DMS153 treated with DMSO at 0.1 percent for 48 hours (cell line): ENCODE results near the gene CHL1.

Experiments
- DNase-seq: peaks from one replicate; lab custom pipeline; 2025; ENCODE audit not compliant: unreplicated experiment; lab: John Stamatoyannopoulos, UW

Gene CHL1

DNA sequence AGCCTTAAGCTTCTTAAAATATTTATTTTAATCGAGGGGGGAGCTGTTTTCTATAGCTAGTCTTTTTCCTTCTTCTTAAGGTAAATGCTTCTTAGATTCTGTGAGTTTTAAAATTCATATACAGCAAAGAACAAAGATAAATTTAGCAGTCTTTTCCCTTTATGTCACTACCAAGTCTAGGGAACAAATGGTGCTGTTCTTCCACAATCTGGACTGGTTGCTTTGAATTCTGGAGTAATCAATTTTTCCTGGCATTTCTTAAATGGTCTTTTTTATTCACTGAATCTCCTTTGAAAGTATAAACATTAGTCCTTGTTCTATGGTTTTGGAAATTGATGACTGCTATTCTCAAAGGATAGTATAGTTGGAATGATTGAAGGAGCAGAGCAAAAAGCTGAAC, 82.8 kb downstream of the CHL1 start:
- DNase-seq, result no peak

DNA sequence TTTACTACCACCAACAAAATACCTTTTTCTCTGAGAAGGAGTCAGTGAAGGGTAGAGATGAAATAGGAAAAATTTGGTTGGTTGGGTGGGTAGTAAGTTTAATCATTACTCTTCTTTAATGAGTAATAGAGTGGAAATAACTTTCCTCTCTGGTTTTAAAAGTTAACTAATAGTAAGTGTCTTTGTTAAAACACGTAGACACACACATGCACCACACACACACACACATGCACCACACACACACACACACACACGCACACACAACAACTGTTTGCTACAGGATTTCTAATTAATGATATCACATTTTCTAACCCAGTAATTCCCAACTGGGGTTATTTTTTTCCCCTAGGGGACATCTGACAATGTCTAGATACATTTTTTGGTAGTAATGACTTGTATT, 84.1 kb downstream of the CHL1 start:
- no peak for DNase-seq

DNA sequence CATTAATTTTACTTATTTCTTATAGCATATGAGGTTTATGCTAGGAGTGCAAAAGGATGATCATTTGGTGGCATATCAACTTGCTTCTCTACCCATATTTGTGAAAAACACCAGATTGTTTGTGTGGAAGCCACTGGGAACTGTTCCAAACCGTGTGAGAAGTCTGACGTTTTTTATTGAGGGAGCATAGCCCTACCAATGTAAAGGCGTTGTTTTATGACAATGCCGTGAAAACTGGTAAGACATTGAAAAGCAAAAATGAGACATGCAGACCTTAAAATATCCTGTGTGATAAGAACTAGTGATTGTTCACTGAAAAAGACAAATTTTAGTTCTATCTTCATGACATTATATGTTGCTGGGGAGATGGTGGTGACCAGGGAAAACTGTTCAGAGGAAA, 87.8 kb downstream of the CHL1 start:
- no peak for DNase-seq

DNA sequence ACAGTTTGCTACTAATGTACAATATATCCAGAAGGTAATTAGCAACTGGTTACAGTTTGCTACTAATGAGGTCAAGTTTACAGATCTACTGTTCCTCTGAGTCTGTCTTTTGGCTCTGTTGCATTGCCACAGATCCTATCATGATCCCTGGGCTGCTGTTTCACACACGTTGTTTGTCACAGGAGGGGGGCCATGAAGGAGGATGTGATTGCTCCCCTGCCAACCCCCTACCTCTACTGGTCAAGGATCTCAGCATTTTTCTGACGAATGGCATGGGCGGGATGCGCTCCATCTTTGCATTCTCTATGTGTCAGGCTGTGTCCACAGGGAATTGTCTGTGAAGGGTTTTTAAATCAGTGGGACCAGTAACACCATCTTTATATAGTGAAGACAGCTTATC, 91.9 kb downstream of the CHL1 start:
- no peak for DNase-seq

DNA sequence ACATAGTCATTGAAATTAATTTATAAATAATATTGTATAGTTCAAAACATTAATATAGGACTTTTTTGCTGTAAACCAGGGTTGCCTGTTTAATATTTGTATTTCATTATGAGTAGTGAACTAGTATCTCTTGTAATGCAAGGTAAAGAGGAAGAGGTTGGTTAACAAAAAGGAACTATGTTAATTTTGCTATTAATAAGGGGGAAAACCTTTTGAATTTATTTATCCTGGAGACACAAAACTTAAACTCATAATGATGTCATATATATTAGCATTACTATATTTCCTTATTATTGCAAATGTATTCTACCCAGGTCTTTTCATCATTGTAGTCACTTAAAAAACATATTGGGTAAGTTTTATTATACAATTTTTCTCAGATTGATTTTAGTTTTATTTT, 94.5 kb downstream of the CHL1 start:
- DNase-seq, result no peak

DNA sequence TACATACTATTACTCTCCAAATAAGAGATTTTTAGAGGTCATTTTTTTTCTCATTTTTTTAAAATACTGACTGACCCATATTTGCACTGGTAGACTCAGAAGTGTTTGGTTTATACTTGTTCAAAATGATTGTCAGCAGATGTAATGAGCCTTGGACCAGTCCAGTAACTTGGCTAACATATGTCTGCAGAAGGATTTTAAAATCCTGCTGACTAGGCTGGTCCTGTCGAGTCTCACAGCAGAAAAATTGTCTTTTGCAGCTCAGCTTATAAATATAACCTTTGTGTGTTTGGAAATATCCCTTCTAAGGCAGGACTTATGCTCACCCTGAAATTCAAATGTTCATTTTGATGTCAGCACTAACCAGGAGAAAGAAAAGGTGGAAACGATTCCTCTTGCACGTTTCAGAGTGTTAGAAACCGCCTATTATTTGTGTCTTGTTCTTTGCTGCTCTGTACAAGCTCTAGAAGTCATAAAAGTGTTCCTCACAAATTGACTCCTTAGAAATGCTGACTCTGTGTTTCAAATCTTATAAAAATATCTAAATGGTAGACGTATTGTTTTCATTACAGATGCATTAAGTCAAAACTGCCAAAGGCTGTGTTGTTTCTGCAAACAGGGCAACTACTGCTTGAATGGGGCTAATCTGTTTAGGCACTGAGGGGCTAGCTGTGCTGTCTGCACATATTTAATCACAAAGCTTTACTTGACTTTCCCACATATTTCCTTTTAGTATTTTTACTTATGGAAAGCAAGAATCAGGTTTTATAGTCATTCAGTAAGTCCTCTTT, 95.3 kb downstream of the CHL1 start:
- no peak for DNase-seq

DNA sequence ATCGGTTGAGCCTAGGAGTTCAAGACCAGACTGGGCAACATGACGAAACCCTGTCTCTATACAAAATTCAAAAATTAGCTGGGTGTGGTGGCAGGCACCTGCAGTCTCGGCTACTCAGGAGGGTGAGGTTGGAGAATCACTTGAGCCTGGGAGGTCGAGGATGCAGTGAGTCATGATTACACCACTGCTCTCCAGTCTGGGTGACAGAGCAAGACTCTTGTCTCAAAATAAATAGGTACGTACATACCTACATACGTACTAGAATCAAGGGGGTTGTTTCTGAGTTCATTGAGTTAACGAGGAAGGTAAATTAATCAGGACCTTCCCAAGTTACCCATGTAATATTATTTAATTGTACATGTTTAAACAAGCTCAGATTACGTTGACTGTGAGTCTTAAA, 97.5 kb downstream of the CHL1 start:
- DNase-seq, result no peak

DNA sequence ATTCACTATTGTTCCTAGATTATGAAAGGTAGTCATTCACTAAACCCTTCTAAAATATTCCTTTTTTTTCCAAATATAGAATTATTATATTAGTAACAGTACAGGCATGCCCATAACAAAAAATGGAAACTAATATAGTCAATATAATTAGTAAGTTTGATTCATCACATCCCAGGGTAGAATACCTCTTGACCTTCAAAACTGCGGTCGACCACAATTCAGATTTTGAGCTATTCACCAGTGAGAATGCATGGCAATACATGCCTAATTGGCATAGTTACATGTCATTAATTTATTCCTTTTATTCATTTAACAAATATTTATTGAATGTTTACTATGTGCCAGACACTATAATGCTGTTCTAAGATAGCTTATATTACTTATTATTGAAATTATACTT, 98.0 kb downstream of the CHL1 start:
- DNase-seq, result no peak

DNA sequence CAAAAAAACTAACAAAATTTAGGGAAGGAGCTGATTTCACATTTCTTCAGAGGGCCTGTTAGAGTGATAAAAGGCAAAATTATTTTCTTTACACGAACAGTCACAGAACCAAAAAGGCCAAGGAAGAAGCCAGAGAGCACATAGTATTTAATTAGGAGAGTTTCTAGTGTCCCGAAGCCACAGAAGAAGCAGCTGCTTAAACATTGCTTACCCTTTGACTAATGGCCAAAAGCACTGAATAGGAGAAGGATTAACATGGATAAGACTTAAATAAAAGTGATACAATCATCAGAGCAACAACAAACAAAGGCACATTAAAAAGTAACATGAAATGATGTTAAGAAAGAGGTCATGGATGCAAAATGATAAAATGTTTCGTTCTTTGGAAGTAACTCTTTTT, 98.6 kb downstream of the CHL1 start:
- no peak for DNase-seq

DNA sequence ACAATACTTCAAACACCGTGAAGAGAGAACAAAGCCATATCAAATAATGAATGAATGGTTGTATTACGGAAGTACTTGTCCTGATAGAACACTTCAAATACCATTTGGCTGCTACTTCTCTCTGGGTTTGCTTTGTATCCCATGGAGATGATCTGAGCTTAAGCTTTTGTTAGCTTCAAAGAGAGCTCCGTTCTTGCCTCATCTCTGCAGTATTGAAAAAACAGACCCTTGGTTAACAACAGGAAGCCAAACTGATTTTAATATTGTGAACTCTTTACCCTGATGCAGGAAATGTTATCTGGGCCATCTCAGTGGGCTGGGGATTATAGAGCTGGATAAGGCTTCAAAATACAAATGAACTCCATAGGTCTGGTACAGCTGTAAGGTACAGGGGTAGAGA, 101.0 kb downstream of the CHL1 start:
- DNase-seq, result peak; percentile 63

DNA sequence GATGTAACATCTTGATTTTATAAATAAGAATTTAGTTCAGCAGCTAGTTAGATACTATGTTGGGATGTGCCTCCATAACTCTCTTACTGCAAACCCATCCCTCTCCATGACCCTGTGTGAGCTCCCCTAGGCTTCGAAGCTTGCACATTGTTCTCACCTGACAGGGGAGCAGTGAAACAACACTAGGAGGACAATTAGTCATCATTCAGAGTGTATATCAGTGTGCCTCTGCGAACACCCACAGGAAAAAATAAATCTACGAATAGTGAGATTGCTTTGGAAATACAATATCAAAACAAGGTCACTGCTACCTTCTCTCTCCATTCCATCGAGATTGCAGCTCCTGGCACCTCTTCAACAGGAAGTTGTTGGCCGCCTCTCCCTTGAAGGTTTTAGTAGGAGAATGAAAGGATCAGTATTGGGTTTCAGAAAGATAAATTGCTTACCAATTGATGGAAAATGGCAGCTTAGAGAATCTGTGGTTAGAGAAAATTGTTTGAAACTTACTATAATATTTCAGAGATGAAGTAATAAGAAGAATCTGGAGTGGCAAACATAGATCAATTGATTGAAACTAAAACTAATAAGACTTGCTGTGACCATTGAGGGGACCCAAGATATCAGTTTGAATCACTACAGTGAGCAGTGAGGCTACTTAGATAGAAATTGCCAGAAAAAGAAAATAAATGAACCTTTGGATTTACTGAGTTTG, 103.2 kb downstream of the CHL1 start:
- DNase-seq, result peak; percentile 19

DNA sequence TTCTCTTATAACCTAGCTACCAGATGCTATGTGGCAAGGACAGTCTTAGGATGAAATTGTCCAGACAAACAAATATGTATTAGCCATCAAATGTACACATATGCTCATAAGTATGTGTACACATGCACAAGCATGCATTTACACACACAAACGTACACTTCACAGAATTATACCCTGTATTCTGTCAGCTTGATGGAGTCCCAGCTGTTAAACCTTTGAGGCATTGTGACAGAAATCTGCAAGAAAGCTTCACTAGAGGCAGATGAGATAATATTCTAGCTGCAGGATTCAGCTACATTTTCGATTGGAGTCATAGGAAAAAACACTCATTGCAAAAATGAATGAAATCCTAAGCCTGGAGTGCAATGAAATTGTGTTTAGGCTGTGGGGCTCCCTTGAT, 110.6 kb downstream of the CHL1 start:
- no peak for DNase-seq

DNA sequence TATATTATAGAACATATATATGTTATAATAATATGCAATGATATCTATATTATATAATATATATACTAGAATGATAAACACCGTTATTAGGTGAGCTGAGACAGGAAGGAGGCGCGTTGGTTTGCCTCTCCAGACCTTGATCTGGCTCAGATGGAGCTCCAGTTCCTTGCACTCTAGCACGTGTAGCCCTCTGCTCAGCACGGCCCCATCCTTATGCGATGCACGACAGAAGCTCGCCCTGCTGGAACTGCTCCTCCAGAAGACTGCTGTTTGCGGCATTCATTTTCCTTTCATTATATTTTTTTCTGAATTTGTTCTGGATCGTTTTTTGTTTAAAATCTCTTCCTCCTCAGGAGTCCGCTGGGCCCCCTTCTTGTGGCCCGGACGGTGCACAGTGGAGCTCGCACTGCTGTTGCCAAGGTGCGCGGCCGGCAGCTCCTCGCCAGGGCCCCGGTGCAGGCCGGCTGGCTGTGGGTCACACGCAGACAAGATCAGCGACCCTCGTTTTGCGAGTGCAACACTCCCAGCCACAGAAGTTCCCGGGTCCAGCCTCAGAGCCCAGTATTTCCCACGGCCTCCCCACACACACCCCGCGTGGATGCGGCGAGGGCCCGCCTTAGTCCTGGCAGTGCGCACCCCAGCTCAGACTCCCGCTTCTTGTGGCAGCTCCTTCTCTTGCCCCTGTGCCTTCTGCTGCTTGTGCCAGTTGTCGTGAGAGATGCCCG, 112.2 kb downstream of the CHL1 start:
- no peak for DNase-seq

DNA sequence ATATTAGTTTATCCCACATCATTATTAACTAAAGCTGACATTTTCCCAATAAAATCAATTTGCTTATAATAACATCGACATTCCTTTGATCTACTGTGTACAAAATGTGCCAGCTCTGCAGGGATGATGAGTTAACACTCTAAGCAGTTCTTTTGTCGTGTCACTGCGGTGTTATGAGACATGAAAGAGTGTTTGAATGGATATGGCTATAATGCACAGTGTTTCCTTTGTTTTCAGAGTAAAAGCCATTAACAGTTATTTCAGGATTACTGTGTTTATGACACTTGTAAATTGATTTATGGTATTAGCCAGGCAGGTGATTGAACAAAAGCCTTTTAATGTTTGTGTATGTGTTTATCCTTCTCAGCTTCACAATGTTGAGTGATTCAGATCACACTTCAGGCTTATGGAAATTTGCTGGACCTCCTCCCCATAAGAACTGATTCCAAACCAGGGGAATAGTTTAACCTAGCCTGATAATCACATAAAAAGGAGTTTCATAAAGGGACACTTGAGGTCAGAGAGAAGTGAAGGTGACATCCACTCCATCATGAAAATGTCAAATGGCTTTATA, 115.7 kb downstream of the CHL1 start:
- peak; percentile 8 for DNase-seq

DNA sequence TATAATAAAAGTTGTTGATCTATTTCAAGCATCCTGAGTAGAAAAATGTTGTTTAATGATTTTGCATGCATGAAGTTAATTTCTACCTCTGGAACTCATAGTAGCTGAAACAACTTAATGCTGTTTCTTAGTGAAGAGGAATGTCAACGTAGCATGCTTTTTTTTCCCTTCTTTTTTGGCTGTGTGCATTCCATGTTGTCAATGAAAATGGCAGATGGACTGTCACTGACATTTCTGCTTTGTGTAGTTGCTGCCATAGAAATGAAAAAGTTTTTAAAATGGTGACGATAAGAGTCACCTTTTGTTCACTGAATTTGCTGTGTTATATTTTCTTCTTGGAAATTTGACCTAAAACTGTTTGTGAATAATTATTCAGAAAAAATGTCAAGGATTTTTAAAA, 116.3 kb downstream of the CHL1 start:
- no peak for DNase-seq

DNA sequence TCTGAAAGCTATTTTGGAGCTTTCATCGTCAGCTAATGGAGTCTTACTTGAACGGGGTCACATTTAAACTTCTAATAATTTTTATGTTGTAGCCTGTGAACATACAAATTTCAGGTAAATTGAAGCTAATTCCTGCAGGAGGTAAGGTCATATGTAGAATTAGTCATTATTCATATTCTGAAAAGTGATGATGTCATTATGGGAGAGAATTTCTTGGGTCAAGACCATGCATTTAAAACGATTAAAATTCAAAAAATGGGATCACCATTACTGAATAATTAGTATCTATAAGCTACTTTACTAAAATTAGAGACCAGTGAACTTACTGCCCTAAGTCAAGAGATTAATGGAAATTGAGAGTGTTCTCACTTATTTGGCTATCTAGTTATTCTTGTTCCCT, 120.4 kb downstream of the CHL1 start:
- DNase-seq, result no peak

DNA sequence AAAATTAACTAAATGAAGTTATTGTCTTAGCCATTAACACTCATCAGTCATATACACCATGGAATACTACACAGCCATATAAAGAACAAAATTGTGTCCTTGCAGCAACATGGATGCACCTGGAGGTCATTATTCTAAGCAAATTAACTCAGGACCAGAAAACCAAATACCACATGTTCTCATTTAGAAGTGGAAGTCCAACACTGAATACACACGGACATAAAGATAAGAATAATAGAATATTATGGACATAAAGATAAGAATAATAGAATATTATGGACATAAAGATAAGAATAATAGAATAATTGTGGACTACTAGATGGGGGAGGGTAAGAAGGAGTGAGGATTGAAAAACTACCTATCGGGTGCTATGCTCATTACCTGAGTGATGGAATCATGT, 122.3 kb downstream of the CHL1 start:
- DNase-seq, result no peak

DNA sequence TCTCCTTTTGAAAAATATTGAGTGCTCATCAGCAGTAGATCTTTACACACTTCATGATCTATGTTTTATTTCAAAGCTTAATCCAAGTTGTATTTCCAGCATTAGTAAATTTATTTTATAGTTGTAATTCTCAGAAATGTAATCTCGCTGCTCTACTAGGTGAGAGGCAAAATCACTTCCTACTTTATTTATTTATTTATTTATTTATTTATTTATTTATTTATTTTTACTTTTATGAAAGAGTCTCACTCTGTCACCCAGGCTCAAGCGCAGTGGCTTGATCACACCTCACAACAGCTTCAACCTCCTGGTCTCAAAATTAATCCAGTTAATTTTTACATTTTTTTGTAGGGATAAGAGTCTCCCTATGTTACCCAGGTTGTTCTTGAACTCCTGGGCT, 127.9 kb downstream of the CHL1 start:
- DNase-seq, result no peak

DNA sequence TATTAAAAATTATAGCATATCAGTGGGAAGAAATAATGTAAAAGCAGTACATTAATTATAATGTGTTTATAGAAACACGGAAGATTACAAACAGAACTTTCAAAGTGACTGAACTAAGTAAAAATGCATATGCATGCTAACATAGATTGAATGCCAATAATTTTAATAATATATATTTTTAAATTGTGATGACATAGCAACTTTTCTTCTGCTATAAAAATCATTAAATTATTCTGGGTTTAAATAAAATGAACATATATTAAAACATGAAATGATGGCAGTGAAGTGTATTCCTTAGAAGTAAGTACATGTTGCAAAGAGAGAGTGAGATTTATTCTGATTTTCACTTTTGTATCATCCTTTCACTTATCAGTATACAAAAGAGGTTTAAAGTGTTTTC, 128.9 kb downstream of the CHL1 start:
- DNase-seq, result no peak

DNA sequence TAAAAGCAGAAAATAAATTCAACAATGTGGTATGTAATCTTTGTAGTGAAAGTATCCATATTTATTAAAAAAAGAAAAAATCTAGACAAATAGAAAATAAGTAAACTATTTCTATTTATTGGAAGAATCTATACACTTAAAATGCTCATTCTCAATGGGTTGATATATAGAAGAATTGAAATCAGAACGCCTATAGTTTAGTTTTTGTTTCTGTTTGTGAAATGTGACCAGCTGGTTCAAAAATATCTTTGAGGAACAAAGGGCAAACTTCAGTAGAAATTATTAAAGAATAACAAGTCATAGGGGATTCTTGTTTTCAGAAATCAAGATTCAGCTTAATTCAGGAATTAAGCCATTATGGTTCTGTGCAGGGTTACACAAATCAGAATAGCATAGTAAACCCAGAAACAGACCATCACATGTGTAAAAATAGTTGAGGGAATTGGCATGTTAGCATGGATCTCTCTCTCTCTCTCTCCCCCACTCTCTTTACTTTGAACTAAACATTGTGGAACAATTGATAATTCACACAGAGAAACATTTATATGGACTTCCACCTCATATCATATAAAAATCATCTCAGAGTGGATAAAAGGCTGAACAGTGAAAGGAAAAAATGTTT, 134.0 kb downstream of the CHL1 start:
- no peak for DNase-seq

DNA sequence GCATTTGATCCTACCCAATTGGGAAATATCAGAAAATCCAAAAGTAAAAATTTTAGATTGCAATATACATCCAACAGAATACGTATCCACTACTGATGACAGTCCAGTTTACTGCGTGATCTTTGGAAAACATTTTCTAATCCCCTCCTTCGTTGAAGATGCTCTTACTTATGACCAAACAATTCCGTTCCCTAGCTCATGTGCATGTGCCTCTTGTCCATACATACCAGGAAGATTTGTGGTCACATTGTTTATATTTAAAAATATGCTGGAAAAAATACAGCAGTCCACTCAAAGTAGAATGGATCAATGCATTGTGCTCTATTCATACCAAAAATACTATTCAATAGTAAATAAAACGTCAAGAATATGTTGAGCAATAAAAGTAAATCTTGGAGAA, 135.3 kb downstream of the CHL1 start:
- no peak for DNase-seq
